Measurements from ENCODE around the gene HDAC1. TPM values are rescaled to one million over a fixed set of nuclear protein-coding genes. Genes with fewer than 3 reads are reported as not detected.

HDAC1 gene
- total and polyA plus RNA-seq, 2 donors (not counting 1 experiment from before 2014, with no cell fraction given), result 100 to 159 TPM

DNA sequence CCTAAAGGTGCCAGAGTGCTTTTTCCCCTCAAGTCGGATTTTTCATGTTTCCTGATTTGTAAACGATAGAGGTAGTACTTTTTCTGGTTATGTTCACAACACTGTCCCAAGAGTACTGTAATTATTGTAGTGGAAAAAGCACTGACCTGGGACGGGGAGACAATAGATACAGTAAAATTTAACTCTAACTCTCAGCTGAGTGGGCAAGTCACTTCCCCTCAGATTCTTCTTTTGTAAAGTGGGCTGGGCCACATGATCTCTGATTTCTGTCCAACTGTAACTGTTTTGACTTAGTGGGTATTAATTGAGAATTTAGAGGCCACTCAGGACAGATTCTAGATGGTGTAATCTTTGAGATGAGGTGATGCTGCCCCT, 25.0 kb downstream of the HDAC1 start:
- H3K36me3 ChIP-seq (ENCODE audit: control insufficient read depth, insufficient read depth, low read length), result no peaks in the 10 kb centered on the region
- no peak overlapping the region for H2AFZ ChIP-seq (ENCODE audit: low read length)
- no peak for DNase-seq (ENCODE audit: low read depth in 2 of 2)
- no peak overlapping the region for H3K9ac ChIP-seq (ENCODE audit: insufficient read depth, low read length)
- H3K9me3 ChIP-seq (ENCODE audit: control insufficient read depth, insufficient read depth, low read depth, low read length), result no peaks in the 10 kb centered on the region
- no peak overlapping the region for H3K4me2 ChIP-seq (ENCODE audit: extremely low read depth, insufficient read depth, low read length)
- H4K20me1 ChIP-seq (ENCODE audit: control insufficient read depth, extremely low read depth, insufficient read depth, low read length), result no peaks in the 10 kb centered on the region
- TF ChIP-seq, protein P1, sequence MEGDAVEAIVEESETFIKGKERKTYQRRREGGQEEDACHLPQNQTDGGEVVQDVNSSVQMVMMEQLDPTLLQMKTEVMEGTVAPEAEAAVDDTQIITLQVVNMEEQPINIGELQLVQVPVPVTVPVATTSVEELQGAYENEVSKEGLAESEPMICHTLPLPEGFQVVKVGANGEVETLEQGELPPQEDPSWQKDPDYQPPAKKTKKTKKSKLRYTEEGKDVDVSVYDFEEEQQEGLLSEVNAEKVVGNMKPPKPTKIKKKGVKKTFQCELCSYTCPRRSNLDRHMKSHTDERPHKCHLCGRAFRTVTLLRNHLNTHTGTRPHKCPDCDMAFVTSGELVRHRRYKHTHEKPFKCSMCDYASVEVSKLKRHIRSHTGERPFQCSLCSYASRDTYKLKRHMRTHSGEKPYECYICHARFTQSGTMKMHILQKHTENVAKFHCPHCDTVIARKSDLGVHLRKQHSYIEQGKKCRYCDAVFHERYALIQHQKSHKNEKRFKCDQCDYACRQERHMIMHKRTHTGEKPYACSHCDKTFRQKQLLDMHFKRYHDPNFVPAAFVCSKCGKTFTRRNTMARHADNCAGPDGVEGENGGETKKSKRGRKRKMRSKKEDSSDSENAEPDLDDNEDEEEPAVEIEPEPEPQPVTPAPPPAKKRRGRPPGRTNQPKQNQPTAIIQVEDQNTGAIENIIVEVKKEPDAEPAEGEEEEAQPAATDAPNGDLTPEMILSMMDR (conservative IDR thresholded peaks at IDR 0.05 in 1 of 2, IDR thresholded peaks at IDR 0.05 in 1 of 2; ENCODE audit: low read depth in 1 of 2, low read length in 2 of 2), result no peak
- no peak for TF ChIP-seq EZH2 (IDR thresholded peaks at IDR 0.05; ENCODE audit: low read length, missing control alignments)
- H3K27me3 ChIP-seq (ENCODE audit: control insufficient read depth, insufficient read depth, low read length), result no peaks in the 10 kb centered on the region
- peaks cover 3% of the 10 kb centered on the region for H3K4me1 ChIP-seq (ENCODE audit: control insufficient read depth, extremely low read depth, insufficient read depth, low read length)
- H3K4me3 ChIP-seq (replicated peaks in 1 of 4; ENCODE audit: control extremely low read depth in 1 of 4, insufficient read depth in 1 of 4, low read depth in 3 of 4, low read length in 4 of 4), result no peak overlapping the region
- H3K27ac ChIP-seq (ENCODE audit: insufficient read depth, low read length), result no peak overlapping the region
- H3K79me2 ChIP-seq (ENCODE audit: control insufficient read depth, insufficient read depth, low read length), result no peaks in the 10 kb centered on the region

DNA sequence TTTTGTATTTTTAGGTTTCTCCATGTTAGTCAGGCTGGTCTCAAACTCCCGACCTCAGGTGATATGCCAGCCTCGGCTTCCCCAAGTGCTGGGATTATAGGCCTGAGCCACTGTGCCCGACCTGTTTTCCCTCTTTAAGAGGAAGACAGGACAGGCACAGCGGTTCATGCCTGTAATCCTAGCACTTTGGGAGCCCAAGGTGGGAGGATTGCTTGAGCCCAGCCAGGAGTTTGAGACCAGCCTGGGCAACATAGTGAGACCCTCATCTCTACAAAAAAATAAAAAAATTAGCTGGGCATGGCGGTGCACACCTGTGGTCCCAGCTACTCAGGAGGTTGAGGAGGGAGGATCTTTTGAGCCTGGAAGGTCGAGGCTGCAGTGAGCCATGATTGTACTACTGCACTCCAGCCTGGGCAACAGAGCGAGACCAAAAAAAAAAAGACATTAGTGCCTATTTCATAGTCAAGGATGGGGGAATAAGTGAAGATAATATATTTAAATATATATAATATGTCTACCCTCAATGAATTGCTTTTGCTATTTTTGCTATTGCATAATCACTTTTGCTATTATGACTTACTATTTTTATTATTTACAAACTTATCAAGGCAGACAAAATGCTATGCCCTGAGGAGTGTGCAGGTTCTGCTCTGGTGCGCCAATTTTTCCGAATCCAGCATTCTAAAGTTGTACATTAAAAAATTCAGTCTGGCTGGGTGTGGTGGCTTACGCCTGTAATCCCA, 26.4 kb downstream of the HDAC1 start:
- Histone ChIP-seq H3K4me1 (ENCODE audit: control insufficient read depth, extremely low read depth, insufficient read depth, low read length) (peaks cover 4% of the 10 kb centered on the region), H3K4me3 (replicated peaks in 1 of 4; ENCODE audit: control extremely low read depth in 1 of 4, insufficient read depth in 1 of 4, low read depth in 3 of 4, low read length in 4 of 4) (no peak overlapping the region), H4K20me1 (ENCODE audit: control insufficient read depth, extremely low read depth, insufficient read depth, low read length) (no peaks in the 10 kb centered on the region), H3K27ac (ENCODE audit: insufficient read depth, low read length) (no peak overlapping the region), H3K36me3 (ENCODE audit: control insufficient read depth, insufficient read depth, low read length) (no peaks in the 10 kb centered on the region), H3K9me3 (ENCODE audit: control insufficient read depth, insufficient read depth, low read depth, low read length) (no peaks in the 10 kb centered on the region), H3K9ac (ENCODE audit: insufficient read depth, low read length) (no peak overlapping the region), H3K4me2 (ENCODE audit: extremely low read depth, insufficient read depth, low read length) (no peak overlapping the region), H2AFZ (ENCODE audit: low read length) (no peak overlapping the region), H3K79me2 (ENCODE audit: control insufficient read depth, insufficient read depth, low read length) (no peaks in the 10 kb centered on the region), H3K27me3 (ENCODE audit: control insufficient read depth, insufficient read depth, low read length) (no peaks in the 10 kb centered on the region)
- DNase-seq (ENCODE audit: low read depth in 2 of 2), result no peak
- TF ChIP-seq EZH2 (IDR thresholded peaks at IDR 0.05; ENCODE audit: low read length, missing control alignments), result no peak
- TF ChIP-seq, protein P1 (conservative IDR thresholded peaks at IDR 0.05 in 1 of 2, IDR thresholded peaks at IDR 0.05 in 1 of 2; ENCODE audit: low read depth in 1 of 2, low read length in 2 of 2), result no peak

DNA sequence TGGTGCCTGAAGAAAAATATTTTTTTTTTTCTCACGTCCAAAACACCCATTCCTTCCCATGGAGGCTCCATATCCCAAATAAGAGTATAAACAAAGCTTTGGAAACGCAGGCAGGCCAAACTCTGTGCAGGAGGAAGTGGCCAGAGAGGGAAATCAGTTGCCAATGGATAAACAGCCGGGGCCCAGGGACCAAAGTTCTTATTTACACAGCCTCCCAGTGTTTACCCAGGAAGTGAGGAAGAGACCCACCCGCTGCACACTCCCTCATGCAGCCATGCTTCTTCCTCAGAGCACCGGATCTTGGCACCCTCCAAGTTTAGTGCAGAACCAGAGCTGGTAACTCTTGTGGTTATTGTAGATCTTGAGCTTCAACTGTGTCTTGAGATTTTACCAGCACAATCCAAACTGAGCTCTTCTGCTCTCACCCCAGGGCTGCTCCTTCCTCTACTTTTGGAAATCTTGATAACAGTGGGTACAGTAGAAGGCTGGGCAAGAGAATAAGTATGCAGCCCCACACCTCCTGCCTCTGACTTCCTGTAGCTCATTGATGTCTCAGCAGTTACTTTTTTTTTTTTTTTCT, 29.9 kb downstream of the HDAC1 start:
- Histone ChIP-seq H3K36me3 (ENCODE audit: control insufficient read depth, insufficient read depth, low read length) (peaks cover 1% of the 10 kb centered on the region), H3K27me3 (ENCODE audit: control insufficient read depth, insufficient read depth, low read length) (no peaks in the 10 kb centered on the region), H3K4me3 (replicated peaks in 1 of 4; ENCODE audit: control extremely low read depth in 1 of 4, insufficient read depth in 1 of 4, low read depth in 3 of 4, low read length in 4 of 4) (no peak overlapping the region), H3K4me1 (ENCODE audit: control insufficient read depth, extremely low read depth, insufficient read depth, low read length) (peaks cover 4% of the 10 kb centered on the region), H2AFZ (ENCODE audit: low read length) (no peak overlapping the region), H4K20me1 (ENCODE audit: control insufficient read depth, extremely low read depth, insufficient read depth, low read length) (no peaks in the 10 kb centered on the region), H3K27ac (ENCODE audit: insufficient read depth, low read length) (no peak overlapping the region), H3K4me2 (ENCODE audit: extremely low read depth, insufficient read depth, low read length) (no peak overlapping the region), H3K9ac (ENCODE audit: insufficient read depth, low read length) (no peak overlapping the region), H3K79me2 (ENCODE audit: control insufficient read depth, insufficient read depth, low read length) (no peaks in the 10 kb centered on the region), H3K9me3 (ENCODE audit: control insufficient read depth, insufficient read depth, low read depth, low read length) (no peaks in the 10 kb centered on the region)
- DNase-seq (ENCODE audit: low read depth in 2 of 2), result no peak
- no peak for TF ChIP-seq EZH2 (IDR thresholded peaks at IDR 0.05; ENCODE audit: low read length, missing control alignments)
- TF ChIP-seq, protein P1 (conservative IDR thresholded peaks at IDR 0.05 in 1 of 2, IDR thresholded peaks at IDR 0.05 in 1 of 2; ENCODE audit: low read depth in 1 of 2, low read length in 2 of 2), result no peak

Data from fibroblast of lung (primary cell).